ENCODE results near the gene CCDC88A. TPM values are rescaled to one million over a fixed set of nuclear protein-coding genes. Genes with fewer than 3 reads are reported as not detected.

The CCDC88A gene
- total RNA-seq, 1 donor from 2014 or later: 400 TPM

DNA sequence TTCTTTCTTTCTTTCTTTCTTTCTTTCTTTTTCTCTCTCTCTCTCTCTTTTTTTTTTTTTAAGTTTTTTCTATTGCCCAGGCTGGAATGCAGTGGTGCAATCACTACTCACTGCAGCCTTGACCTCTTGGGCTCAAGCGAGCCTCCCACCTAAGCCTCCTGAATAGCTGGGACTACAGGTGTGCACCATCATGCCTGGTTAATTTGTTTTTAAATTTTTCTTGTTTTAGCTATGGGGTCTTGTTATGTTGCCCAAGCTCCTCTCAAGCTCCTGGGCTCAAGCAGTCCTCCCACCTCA lies 19.4 kb upstream of the CCDC88A start:
- Mint-ChIP-seq H3K27me3 (ENCODE audit: unreplicated experiment) (peaks cover 2% of the 10 kb centered on the region), H3K4me1 (ENCODE audit: low read depth, unreplicated experiment) (no peaks in the 10 kb centered on the region), H3K36me3 (ENCODE audit: unreplicated experiment) (no peaks in the 10 kb centered on the region), H3K27ac (ENCODE audit: unreplicated experiment) (no peak overlapping the region), H3K9me3 (ENCODE audit: unreplicated experiment) (peaks cover 5% of the 10 kb centered on the region), H3K4me3 (ENCODE audit: unreplicated experiment) (no peak overlapping the region)
- TF ChIP-seq, protein P1, sequence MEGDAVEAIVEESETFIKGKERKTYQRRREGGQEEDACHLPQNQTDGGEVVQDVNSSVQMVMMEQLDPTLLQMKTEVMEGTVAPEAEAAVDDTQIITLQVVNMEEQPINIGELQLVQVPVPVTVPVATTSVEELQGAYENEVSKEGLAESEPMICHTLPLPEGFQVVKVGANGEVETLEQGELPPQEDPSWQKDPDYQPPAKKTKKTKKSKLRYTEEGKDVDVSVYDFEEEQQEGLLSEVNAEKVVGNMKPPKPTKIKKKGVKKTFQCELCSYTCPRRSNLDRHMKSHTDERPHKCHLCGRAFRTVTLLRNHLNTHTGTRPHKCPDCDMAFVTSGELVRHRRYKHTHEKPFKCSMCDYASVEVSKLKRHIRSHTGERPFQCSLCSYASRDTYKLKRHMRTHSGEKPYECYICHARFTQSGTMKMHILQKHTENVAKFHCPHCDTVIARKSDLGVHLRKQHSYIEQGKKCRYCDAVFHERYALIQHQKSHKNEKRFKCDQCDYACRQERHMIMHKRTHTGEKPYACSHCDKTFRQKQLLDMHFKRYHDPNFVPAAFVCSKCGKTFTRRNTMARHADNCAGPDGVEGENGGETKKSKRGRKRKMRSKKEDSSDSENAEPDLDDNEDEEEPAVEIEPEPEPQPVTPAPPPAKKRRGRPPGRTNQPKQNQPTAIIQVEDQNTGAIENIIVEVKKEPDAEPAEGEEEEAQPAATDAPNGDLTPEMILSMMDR (IDR thresholded peaks at IDR 0.05; ENCODE audit: partially characterized antibody, unreplicated experiment): no peak
- DNase-seq: no peak

DNA sequence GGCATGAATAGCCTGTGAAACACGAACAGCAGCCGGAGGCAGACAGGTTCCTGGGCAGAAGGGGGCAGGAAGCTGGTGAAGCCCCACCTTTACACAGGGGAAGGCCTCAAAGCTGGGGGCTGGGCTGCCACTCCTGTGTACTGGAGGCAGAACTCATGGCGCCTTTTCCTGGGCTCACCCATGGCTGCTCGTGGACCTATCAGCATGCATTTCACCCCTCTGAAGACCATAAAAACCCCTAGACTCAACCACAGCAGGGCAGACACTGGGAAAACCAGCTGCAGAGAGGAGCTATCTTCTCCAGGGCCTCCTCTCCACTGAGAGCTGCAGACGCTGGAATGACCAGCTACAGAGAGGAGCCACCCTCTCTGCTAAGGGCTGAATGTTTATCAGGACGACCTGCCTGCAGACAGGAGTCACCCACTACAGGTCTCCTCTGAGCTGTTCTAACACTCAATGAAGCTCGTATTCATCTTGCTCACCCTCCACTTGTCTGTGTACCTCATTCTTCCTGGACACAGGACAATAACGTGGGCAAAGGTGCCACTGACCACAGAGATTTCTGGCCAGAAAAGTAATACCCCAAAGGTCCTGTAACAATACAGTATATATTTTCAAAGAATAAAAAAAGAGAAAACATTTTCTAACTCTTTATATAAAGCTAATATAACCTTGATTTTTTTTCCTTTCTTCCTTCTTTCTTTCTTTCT lies 18.9 kb upstream of the CCDC88A start:
- Mint-ChIP-seq H3K36me3 (ENCODE audit: unreplicated experiment) (no peaks in the 10 kb centered on the region), H3K9me3 (ENCODE audit: unreplicated experiment) (peaks cover 5% of the 10 kb centered on the region), H3K27me3 (ENCODE audit: unreplicated experiment) (peaks cover 2% of the 10 kb centered on the region), H3K27ac (ENCODE audit: unreplicated experiment) (no peak overlapping the region), H3K4me1 (ENCODE audit: low read depth, unreplicated experiment) (no peaks in the 10 kb centered on the region), H3K4me3 (ENCODE audit: unreplicated experiment) (no peak overlapping the region)
- no peak for DNase-seq
- TF ChIP-seq, protein P1 (IDR thresholded peaks at IDR 0.05; ENCODE audit: partially characterized antibody, unreplicated experiment): no peak

DNA sequence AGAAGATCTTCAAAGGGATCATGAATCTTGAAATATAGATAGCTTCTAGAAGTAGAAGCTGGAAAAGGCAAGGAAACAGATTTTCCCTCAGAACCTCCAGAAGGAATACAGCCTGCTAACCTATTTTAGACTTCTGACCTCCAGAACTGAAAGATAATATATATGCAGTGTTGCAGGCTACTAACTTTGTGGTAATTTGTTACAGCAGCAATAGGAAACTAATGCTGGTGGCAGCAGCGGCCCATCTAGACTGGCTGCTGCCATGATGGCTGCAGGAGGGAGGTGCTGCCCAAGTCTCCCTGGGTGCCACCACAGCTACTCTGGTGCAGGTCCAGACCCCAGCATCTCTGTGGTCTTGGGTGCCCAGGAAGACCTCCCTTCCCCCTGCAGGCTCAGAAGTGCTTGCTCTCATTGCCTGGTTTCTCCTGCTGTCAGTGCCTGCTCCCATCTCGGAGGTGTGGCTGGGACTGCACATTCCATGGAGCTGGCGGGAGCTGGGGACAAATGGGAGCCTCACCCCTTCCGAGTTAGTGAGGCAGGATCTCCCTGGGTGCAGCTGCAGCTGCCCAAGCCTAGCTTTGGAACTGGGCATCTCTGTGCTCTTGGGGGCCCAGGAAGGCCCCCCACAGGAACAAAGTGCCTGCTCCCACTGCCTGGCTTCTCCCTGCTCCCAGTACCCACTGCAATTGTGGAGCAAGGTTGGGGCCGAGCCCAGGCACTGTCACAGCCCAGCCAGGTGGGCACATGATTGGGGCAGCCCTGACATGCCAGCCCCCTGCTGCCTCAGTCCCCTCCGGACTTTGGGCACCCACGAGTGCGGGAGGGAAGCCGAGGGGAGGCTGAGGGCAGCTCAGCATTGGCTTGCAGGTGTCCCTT lies 18.1 kb upstream of the CCDC88A start:
- no peak overlapping the region for H3K27ac Mint-ChIP-seq (ENCODE audit: unreplicated experiment)
- H3K27me3 Mint-ChIP-seq (ENCODE audit: unreplicated experiment): no peaks in the 10 kb centered on the region
- H3K36me3 Mint-ChIP-seq (ENCODE audit: unreplicated experiment): no peaks in the 10 kb centered on the region
- no peak overlapping the region for H3K4me3 Mint-ChIP-seq (ENCODE audit: unreplicated experiment)
- H3K9me3 Mint-ChIP-seq (ENCODE audit: unreplicated experiment): peaks cover 3% of the 10 kb centered on the region
- no peak for DNase-seq
- H3K4me1 Mint-ChIP-seq (ENCODE audit: low read depth, unreplicated experiment): no peaks in the 10 kb centered on the region
- TF ChIP-seq, protein P1 (IDR thresholded peaks at IDR 0.05; ENCODE audit: partially characterized antibody, unreplicated experiment): no peak

DNA sequence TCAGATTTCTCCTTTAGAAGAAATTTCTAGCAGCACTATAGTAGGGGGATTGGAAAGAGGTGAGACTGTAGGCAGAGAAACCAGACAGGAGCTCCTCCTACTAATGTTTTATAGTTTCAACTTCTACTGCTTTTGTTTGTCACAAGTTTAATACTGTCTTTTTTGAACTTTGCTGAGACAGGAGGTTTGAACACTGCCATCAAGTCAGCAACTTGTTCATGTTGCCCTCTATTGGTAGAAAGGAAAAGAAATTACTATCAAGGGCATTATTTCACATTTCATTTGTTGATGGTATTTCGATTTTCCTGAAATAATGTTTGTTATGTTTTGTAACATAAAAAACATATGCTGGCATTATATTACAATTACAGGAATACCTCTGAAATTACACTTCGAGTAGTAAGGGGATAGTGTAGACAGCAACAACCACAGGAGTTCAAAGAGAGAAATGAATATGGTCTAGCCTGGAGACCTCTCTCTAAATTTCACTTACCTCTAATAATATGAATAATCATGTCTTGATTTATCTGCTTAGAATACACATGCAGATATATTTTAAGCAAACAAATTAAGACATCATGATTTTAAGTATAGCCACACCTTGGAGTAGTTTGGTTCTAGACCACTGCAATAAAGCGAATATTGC lies 12.4 kb upstream of the CCDC88A start:
- H3K27me3 Mint-ChIP-seq (ENCODE audit: unreplicated experiment): peaks cover 2% of the 10 kb centered on the region
- H3K4me1 Mint-ChIP-seq (ENCODE audit: low read depth, unreplicated experiment): peaks cover 13% of the 10 kb centered on the region
- DNase-seq: no peak
- no peak overlapping the region for H3K27ac Mint-ChIP-seq (ENCODE audit: unreplicated experiment)
- TF ChIP-seq, protein P1 (IDR thresholded peaks at IDR 0.05; ENCODE audit: partially characterized antibody, unreplicated experiment): peak; percentile 57
- no peaks in the 10 kb centered on the region for H3K36me3 Mint-ChIP-seq (ENCODE audit: unreplicated experiment)
- peaks cover 4% of the 10 kb centered on the region for H3K9me3 Mint-ChIP-seq (ENCODE audit: unreplicated experiment)
- no peak overlapping the region for H3K4me3 Mint-ChIP-seq (ENCODE audit: unreplicated experiment)
